Right lobe of liver (tissue), 4 donors: ENCODE data around the gene CFAP46.

Experiments
- POLR2A ChIP-seq: fragments of 450-650 bp; IDR thresholded peaks from one replicate; pipeline ENCODE4 v1.6.1; 2017; ENCODE audit warnings: antibody characterized with exemption, mild to moderate bottlenecking
- TF ChIP-seq, protein P1 (sequence below), 4 donors: fragments of 200-600 bp in 3 of 4; fragments of 450-650 bp in 1 of 4; IDR thresholded peaks; one replicate each; pipeline versions ENCODE4 v1.5.1 to v1.8.0; 2016 to 2022; ENCODE audit warnings: antibody characterized with exemption in 4 of 4, mild to moderate bottlenecking in 2 of 4
- donor health status: DM: no; HTN: no; CAD: no.
- donor health status: DM: no; HTN: no; CAD: no.
- donor health status: DM: no; HTN: yes; CAD: no.

- TF ChIP-seq POLR2A, result no peak
- TF ChIP-seq, protein P1, sequence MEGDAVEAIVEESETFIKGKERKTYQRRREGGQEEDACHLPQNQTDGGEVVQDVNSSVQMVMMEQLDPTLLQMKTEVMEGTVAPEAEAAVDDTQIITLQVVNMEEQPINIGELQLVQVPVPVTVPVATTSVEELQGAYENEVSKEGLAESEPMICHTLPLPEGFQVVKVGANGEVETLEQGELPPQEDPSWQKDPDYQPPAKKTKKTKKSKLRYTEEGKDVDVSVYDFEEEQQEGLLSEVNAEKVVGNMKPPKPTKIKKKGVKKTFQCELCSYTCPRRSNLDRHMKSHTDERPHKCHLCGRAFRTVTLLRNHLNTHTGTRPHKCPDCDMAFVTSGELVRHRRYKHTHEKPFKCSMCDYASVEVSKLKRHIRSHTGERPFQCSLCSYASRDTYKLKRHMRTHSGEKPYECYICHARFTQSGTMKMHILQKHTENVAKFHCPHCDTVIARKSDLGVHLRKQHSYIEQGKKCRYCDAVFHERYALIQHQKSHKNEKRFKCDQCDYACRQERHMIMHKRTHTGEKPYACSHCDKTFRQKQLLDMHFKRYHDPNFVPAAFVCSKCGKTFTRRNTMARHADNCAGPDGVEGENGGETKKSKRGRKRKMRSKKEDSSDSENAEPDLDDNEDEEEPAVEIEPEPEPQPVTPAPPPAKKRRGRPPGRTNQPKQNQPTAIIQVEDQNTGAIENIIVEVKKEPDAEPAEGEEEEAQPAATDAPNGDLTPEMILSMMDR (IDR thresholded peaks at IDR 0.05), result no peak
Observed at GRCh38 chr10:132979491-132980425, 37.4 kb upstream of the CFAP46 start.
